ENCODE results near the gene TESK1.
"Not testable (repeated sequence)": the region's sequence is repeated elsewhere in the genome, so short reads cannot be mapped to it uniquely, and the experiment has no call there.

GRCh38 chr9:35645736-35646135, 40.7 kb downstream of the TESK1 start:
- TF ChIP-seq CTCF, POLR2A (IDR thresholded peaks at IDR 0.05): not testable (repeated sequence)
